ENCODE data around the gene ROBO1. TPM values are rescaled to one million over a fixed set of nuclear protein-coding genes. Genes with fewer than 3 reads are reported as not detected.

Gene ROBO1
- total RNA-seq, 1 donor = 88.5 TPM

GRCh38 chr3:78589778-78590177 lies 1178.0 kb downstream of the ROBO1 start:
- TF ChIP-seq CTCF (IDR thresholded peaks at IDR 0.05; ENCODE audit: insufficient read depth, low read depth, low read length) = no peak
- peak; percentile 17 for DNase-seq (ENCODE audit: low read depth)
- H3K4me3 ChIP-seq (ENCODE audit: low read depth, low read length) = no peak overlapping the region

- DNase-seq (ENCODE audit: low read depth) = peak; percentile 18
- no peak for TF ChIP-seq CTCF (IDR thresholded peaks at IDR 0.05; ENCODE audit: insufficient read depth, low read depth, low read length)
- no peak overlapping the region for H3K4me3 ChIP-seq (ENCODE audit: low read depth, low read length)
Measured at GRCh38 chr3:78588906-78589621, 1178.7 kb downstream of the ROBO1 start.

GRCh38 chr3:78580681-78581080 lies 1187.1 kb downstream of the ROBO1 start:
- DNase-seq (ENCODE audit: low read depth) = peak; percentile 71
- no peak for TF ChIP-seq CTCF (IDR thresholded peaks at IDR 0.05; ENCODE audit: insufficient read depth, low read depth, low read length)
- no peak overlapping the region for H3K4me3 ChIP-seq (ENCODE audit: low read depth, low read length)

GRCh38 chr3:78571486-78571885 lies 1196.3 kb downstream of the ROBO1 start:
- no peak for TF ChIP-seq CTCF (IDR thresholded peaks at IDR 0.05; ENCODE audit: insufficient read depth, low read depth, low read length)
- no peak overlapping the region for H3K4me3 ChIP-seq (ENCODE audit: low read depth, low read length)
- no peak for DNase-seq (ENCODE audit: low read depth)

- no peak for TF ChIP-seq CTCF (IDR thresholded peaks at IDR 0.05; ENCODE audit: insufficient read depth, low read depth, low read length)
- no peak for DNase-seq (ENCODE audit: low read depth)
- H3K4me3 ChIP-seq (ENCODE audit: low read depth, low read length) = no peak overlapping the region
Measured at GRCh38 chr3:78570496-78570895, 1197.3 kb downstream of the ROBO1 start.

- H3K4me3 ChIP-seq (ENCODE audit: low read depth, low read length) = no peak overlapping the region
- no peak for TF ChIP-seq CTCF (IDR thresholded peaks at IDR 0.05; ENCODE audit: insufficient read depth, low read depth, low read length)
- DNase-seq (ENCODE audit: low read depth) = no peak
Measured at GRCh38 chr3:78569804-78570203, 1198.0 kb downstream of the ROBO1 start.

- no peak for DNase-seq (ENCODE audit: low read depth)
- TF ChIP-seq CTCF (IDR thresholded peaks at IDR 0.05; ENCODE audit: insufficient read depth, low read depth, low read length) = no peak
- H3K4me3 ChIP-seq (ENCODE audit: low read depth, low read length) = no peak overlapping the region
Measured at GRCh38 chr3:78565712-78566111, 1202.1 kb downstream of the ROBO1 start.
